RKO (cell line): ENCODE measurements around the gene WEE2.
"Not testable (repeated sequence)": the region's sequence is repeated elsewhere in the genome, so short reads cannot be mapped to it uniquely, and the experiment has no call there.

Source experiments
- DNase-seq: peaks from one replicate; pipeline ENCODE4 v3.0.0-alpha.2; 2016; ENCODE audit warnings: low spot score

WEE2 gene

GRCh38 chr7:141708351-141708750 is at the start of gene WEE2:
Gene WEE2 (plus strand): TSS chr7:141708353. CDS start chr7:141708759, 406 bp downstream.
- no peak for DNase-seq

DNA sequence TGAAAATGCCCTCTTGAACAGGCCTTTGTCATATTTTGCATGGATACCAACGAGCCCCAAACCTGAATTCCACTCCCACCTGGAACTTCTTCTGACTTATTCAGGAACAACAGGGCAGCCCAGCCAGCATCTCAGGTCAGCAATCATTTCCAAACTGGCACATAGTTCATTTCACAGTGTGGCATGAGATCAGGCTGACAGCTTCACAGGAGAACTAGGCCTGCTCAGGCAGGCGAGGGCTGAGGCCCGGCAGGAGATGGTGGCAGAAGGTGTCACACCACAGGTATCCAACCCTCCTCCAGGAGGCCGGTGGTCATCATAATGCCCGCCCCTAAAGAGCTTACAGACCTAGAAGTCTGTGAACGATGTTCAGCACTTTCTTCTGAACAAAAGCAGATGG is 48.7 kb upstream of the WEE2 start:
- no peak for DNase-seq

DNA sequence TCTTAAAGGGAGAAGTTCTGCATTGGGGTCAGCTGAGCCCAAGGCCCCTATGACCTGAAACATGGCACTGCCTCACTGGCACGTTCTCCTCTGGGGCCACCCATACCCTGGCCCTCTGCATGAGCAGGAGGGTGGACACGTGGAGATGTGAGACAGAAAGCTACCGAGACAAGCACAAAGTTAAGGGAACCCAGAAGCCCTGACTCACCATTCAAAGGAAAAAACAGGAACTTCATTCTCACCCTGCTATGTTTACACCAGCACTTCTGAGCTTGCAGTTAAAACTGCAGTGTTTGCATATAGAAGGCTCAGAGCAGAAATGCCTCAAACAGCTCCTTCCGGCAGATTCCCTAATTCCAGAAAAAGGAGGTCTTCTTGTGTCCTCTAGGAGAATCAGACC is 47.9 kb upstream of the WEE2 start:
- DNase-seq, result no peak

- no peak for DNase-seq
These were observed 44.9 kb upstream of the WEE2 start for GRCh38 chr7:141663081-141663849.

- DNase-seq, result no peak
These were observed 43.7 kb upstream of the WEE2 start for GRCh38 chr7:141664450-141664849.

- no peak for DNase-seq
These were observed 42.7 kb upstream of the WEE2 start for GRCh38 chr7:141665208-141666035.

DNA sequence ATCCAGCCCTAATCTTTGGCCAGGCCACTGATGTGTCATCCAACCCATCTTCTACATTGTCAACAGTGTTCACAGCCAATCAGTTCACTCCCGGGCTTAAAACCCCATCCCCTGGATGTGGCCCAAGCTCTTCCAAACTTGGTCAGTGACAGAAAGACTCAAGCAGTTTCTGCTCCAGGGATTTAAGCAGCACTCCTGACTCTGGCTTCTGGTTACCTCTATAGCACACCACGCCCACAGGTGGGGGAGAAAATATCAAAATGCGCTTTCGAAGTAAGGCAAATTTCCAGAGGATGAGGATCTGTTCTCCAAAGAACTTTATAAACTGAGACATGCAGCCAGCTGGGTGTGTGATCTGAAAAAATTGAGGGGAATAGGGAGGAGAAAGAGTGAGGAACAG is 42.1 kb upstream of the WEE2 start:
- DNase-seq, result no peak

DNA sequence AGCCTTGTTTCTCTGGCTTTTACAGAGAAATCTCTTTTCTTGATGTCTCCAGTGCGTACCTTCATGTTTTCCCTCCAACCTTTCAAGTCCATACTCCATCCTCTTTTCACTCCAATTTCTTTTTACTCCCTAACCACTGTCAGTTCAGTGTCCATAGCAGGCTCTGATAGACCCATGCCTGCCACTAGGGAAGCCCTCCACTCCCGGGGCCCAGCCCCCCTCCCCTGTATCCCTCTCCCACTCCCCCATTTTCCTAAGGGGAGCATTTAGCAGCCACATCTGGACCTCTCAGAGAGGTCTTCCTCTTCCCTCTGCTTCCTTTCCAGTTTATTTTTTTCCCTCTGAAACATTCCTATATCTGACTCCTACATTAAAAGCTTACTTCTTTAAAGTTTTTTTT is 39.3 kb upstream of the WEE2 start:
- DNase-seq, result no peak

- no peak for DNase-seq
These were observed 36.3 kb upstream of the WEE2 start for GRCh38 chr7:141671705-141672496.

DNA sequence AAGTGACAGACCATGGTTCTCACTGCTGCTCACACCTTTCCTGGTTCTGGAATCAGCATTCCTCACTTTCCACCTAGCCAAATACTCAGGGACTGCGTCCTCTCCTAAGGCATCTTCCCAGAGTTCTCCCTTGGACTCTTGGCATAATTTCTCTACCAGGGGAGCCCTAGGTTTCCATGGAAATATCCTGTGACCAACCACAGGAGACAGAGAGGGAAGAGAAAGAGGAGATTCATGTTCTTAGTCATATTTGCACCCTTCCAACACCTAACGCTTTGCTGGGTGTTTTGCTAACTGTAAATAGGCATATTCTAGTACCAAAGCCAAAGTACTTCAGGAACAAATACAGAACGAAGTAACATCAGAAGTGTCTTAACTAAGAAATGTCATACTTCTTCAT is 34.8 kb upstream of the WEE2 start:
- no peak for DNase-seq

GRCh38 chr7:141674171-141674671 is 33.9 kb upstream of the WEE2 start:
- no peak for DNase-seq

DNA sequence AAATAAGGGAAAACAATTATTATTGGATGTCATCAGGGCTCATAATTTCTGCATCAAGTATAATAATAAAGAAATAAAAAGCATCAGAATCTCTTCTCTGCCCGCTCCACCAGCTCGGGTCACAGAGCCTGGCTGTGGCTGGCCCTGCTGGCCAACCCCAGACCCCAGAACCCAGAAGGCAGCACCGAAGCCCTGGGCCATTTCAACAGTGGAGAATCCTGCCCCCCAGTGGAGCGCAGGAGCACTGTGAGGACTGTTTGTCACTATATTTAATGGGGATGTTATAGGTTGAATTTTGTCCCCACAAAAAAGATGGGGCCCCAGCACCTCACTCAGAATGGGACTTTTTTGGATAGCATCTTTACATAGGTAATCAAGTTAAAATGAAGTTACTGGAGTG is 33.5 kb upstream of the WEE2 start:
- no peak for DNase-seq

DNA sequence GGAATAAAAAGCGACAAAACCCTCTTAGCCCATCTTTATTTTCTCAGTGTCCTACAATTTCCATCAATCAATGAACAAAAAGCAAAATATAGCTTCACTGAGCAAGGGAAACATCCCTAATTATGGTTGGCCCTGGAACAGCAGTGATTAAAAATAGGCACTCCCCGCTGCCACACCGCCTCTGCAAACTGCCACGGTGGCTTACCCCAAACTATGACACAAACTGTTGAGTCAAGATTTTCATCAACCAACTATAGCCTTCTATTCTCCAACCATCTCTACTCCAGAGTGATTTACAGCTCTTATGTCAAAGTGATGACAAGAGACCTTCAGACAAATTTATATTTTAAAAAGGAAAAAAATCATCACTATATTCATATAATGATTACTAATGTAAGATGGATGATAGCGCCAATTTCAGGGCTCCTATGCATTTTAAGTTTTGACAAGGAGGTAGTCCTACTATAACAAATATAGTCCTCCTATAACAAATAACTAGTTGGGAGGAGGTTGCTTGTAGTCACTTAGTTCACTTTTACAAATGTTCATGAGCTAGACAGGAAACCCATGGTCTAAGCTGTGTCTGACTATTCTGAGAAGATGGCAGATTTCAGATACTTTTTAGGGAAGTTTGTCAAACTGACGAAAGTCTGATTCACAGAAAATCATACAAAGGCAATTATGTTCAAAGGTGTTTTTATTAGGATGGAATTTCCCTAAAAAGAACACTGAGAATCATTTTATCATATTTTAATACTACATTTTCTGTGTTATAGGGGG is 32.5 kb upstream of the WEE2 start:
- no peak for DNase-seq

GRCh38 chr7:141676618-141677017 is 31.5 kb upstream of the WEE2 start:
- DNase-seq, result no peak

- no peak for DNase-seq
These were observed 29.1 kb upstream of the WEE2 start for GRCh38 chr7:141679014-141679413.

DNA sequence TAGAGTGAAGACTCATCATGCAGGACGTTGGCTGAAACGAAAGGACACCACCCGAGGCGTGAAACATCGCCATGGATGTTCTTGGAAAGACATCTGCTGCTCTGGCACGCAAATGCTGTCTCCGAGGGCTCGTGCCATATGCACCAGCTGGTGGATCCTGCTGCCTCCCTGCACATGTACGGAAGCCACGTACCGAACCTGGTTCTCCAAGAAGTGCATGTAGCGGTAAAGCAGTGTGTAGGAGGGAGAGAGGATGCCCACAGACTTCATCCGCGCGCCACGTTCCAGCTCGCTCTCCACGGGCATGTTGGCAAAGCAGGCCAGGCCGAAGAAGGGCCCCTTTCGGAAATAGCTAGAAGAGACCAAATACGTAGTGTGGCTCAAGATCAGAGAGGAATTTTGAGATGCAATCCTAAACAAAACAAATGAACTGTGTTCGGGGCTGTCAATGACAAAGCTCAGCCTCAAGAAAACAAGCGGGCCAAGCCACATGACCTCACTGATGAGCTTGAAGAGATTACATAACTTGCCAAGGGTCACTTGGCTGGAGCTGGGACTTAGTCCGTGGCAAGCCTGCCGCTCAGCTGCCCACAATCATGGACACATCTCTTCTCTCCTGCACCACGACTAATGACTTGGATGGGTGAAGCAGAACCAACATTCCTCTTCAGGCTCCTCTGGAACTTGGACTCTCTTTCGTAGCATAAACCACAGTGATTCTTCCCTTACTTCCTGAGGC is 22.7 kb upstream of the WEE2 start:
- no peak for DNase-seq

GRCh38 chr7:141686074-141686473 is 22.1 kb upstream of the WEE2 start:
- DNase-seq, result no peak

DNA sequence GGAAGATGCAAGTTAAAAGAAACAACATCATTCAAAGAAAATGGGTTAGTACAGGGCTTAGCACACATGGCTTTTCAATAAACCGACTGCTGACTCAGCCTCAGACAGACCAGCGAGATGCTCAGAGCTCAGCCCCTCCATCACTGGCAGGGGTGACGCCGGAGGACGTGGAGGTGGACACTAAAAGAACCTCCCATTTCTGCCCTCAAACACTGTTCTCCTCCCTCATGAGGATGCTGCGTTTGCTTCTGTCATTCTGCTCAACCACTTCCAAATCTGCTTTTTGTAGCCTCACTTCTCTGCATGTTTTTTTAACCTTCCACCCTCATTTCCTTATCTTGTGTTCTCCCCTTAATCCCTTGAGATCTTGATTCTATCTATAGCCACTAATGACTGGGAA is 21.5 kb upstream of the WEE2 start:
- no peak for DNase-seq

DNA sequence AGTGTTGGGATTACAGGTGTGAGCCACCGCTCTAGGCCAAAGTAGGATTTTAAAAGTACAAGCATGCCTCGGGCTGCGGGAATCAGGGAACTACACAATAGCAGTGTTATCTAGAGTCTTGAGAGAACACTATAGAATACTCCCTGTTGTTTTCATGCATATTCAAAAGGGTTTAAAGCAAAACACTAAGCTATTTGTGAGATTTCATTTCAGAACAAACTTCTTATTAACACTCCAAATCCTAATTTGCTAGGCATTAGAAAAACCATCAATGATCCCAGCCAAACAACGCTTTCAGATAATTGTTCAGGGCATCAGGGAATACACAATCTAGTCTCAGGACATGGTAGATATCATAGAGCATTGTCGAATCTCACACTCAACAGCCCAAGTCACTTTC is 20.1 kb upstream of the WEE2 start:
- DNase-seq, result no peak

GRCh38 chr7:141689072-141689825 is 18.9 kb upstream of the WEE2 start:
- not testable (repeated sequence) for DNase-seq
